ENCODE data around the gene PHF24.

GRCh38 chr9:35029241-35029640 lies 71.2 kb downstream of the PHF24 start:
- TF ChIP-seq CTCF (IDR thresholded peaks at IDR 0.05): no peak
- no peak for TF ChIP-seq POLR2A (IDR thresholded peaks at IDR 0.05)
